AG09319 (cell line): ENCODE data around the gene ARMC7.
"Not testable (repeated sequence)": the region's sequence is repeated elsewhere in the genome, so short reads cannot be mapped to it uniquely, and the experiment has no call there.

Experiments used
- DNase-seq: peaks from one replicate; pipeline ENCODE4 v3.0.0-alpha.2; 2010; ENCODE audit warnings: low read depth; ENCODE audit errors: extremely low read depth
- TF ChIP-seq, protein P1 (sequence below): IDR thresholded peaks from 2 replicates; pipeline ENCODE4 v1.5.1; 2011; ENCODE audit warnings: low read depth, mild to moderate bottlenecking, inconsistent platforms, low read length, moderate library complexity

ARMC7 gene

DNA sequence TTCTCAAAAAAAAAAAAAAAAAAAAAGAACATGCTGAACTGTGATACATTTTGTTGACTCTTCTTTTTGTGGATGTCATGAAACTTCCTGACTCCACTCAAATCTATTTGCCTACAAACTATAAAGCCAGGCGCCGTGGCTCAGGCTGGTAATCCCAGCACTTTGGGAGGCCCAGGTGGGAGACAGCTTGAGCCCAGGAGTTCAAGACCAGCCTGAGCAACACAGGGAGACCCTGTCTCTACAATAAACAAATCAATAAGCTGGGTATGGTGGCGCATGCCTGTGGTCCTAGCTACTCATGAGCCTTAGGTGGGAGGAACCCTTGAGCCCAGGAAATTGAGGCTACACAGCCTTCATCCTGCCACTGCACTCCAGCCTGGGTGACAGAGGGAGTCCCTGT, 23.2 kb downstream of the ARMC7 start:
- no peak for DNase-seq
- TF ChIP-seq, protein P1, sequence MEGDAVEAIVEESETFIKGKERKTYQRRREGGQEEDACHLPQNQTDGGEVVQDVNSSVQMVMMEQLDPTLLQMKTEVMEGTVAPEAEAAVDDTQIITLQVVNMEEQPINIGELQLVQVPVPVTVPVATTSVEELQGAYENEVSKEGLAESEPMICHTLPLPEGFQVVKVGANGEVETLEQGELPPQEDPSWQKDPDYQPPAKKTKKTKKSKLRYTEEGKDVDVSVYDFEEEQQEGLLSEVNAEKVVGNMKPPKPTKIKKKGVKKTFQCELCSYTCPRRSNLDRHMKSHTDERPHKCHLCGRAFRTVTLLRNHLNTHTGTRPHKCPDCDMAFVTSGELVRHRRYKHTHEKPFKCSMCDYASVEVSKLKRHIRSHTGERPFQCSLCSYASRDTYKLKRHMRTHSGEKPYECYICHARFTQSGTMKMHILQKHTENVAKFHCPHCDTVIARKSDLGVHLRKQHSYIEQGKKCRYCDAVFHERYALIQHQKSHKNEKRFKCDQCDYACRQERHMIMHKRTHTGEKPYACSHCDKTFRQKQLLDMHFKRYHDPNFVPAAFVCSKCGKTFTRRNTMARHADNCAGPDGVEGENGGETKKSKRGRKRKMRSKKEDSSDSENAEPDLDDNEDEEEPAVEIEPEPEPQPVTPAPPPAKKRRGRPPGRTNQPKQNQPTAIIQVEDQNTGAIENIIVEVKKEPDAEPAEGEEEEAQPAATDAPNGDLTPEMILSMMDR, result no peak

- not testable (repeated sequence) for DNase-seq
These were observed 24.0 kb downstream of the ARMC7 start for GRCh38 chr17:75133607-75134347.

- TF ChIP-seq, protein P1, result no peak
- DNase-seq, result no peak
These were observed 25.7 kb downstream of the ARMC7 start for GRCh38 chr17:75135452-75135851.

GRCh38 chr17:75135946-75136345, 26.2 kb downstream of the ARMC7 start:
- DNase-seq, result no peak
- TF ChIP-seq, protein P1, result no peak

- DNase-seq, result not testable (repeated sequence)
These were observed 28.0 kb downstream of the ARMC7 start for GRCh38 chr17:75137762-75138161.

GRCh38 chr17:75138519-75138918, 28.8 kb downstream of the ARMC7 start:
- DNase-seq, result no peak
- TF ChIP-seq, protein P1, result no peak

- TF ChIP-seq, protein P1, result no peak
- no peak for DNase-seq
These were observed 32.6 kb downstream of the ARMC7 start for GRCh38 chr17:75142236-75142971.

DNA sequence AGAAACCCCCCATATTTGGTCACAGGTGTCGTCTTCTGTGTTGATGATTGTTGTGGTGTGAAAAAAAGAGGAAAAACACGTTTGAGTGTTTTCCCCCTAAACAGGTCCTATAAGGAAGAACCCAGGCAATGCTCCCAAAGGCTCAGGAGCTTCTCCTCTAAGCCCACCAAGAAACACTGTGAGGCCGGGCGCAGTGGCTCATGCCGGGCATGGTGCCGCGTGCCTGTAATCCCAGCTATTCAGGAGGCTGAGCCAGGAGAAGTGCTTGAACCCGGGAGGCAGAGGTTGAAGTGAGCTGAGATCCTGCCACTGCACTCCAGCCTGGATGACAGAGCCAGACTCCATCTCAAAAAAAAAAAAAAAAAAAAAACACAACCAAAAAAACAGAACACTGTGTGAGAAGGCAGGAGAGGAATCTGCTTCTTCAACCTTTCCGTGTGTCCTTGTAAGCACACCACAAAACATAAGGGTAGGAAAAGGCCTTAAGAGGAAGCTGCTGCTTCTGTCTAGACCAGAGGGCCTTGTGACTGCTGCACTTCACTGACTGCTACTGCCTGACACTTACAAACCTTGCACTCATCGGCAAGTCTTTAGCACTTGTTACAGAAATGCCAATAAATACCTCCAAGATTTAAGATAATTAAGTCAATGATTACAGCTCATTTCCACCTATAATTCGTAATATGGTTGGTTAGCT, 35.2 kb downstream of the ARMC7 start:
- TF ChIP-seq, protein P1, result no peak
- no peak for DNase-seq
